SU-DHL-6 (cell line): ENCODE data around the gene SORCS2.

ENCODE experiments used
- H2AFZ ChIP-seq: fragments of 200-600 bp; sonication (generic); 2 replicates; pipeline ENCODE4 v1.6.1; 2014; ENCODE audit warnings: low read depth, mild to moderate bottlenecking, moderate library complexity, mixed read lengths, antibody characterized with exemption, low read length; ENCODE audit not compliant: severe bottlenecking
- H3F3A ChIP-seq: fragments of 200-600 bp; shearing (Covaris generic); 2 replicates; pipeline ENCODE4 v1.6.0; 2016; ENCODE audit warnings: antibody characterized with exemption, mild to moderate bottlenecking; ENCODE audit not compliant: insufficient read depth
- H3K27ac ChIP-seq: fragments of 200-600 bp; sonication (generic); 2 replicates; pipeline ENCODE4 v1.5.1; 2016; ENCODE audit warnings: low read depth, mild to moderate bottlenecking, low read length, moderate library complexity, mixed read lengths
- H3K27me3 ChIP-seq: fragments of 200-600 bp; sonication (generic), shearing (Covaris generic); 2 replicates; pipeline ENCODE4 v1.6.0; 2014; ENCODE audit warnings: mild to moderate bottlenecking, low read length
- H3K36me3 ChIP-seq: fragments of 200-600 bp; sonication (generic); 2 replicates; pipeline ENCODE4 v1.6.1; 2014; ENCODE audit warnings: mild to moderate bottlenecking, low read length, mixed read lengths
- H3K4me2 ChIP-seq: fragments of 300-600, 200-600 bp; shearing (Covaris generic), sonication (generic); 2 replicates; pipeline ENCODE4 v1.6.0; 2014; ENCODE audit warnings: low read length, low read depth, mild to moderate bottlenecking; ENCODE audit not compliant: poor library complexity, severe bottlenecking
- H3K4me3 ChIP-seq: fragments of 200-600 bp; sonication (generic); 2 replicates; pipeline ENCODE4 v1.5.1; 2014; ENCODE audit warnings: antibody characterized with exemption, low read length, mild to moderate bottlenecking, mixed read lengths; ENCODE audit not compliant: insufficient read depth, poor library complexity, severe bottlenecking
- H3K79me2 ChIP-seq: fragments of 200-600 bp; sonication (generic); 2 replicates; pipeline ENCODE4 v1.6.1; 2014; ENCODE audit warnings: mild to moderate bottlenecking, low read length, moderate library complexity; ENCODE audit not compliant: insufficient read depth
- H3K9ac ChIP-seq: fragments of 200-600 bp; sonication (generic); 2 replicates; pipeline ENCODE4 v1.7.0; 2014; ENCODE audit warnings: mild to moderate bottlenecking, low read length
- H3K9me2 ChIP-seq: fragments of 200-600 bp; sonication (generic); replicated peaks from 2 replicates; pipeline ENCODE4 v1.6.1; 2014; ENCODE audit warnings: low read length; ENCODE audit not compliant: insufficient read depth
- H3K9me3 ChIP-seq: fragments of 200-600 bp; sonication (generic); 2 replicates; pipeline ENCODE4 v1.6.1; 2014; ENCODE audit warnings: low read length, mixed read lengths; ENCODE audit not compliant: insufficient read depth
- H4K20me1 ChIP-seq: fragments of 200-600 bp; sonication (generic); 2 replicates; pipeline ENCODE4 v1.6.1; 2014; ENCODE audit warnings: low read depth, mild to moderate bottlenecking, antibody characterized with exemption, low read length, moderate library complexity, mixed read lengths
- CTCF ChIP-seq: fragments of 200-600 bp; sonication (generic); IDR thresholded peaks from one replicate; pipeline ENCODE4 v1.5.1; 2017; ENCODE audit warnings: antibody characterized with exemption, mild to moderate bottlenecking, low read length, moderate library complexity; ENCODE audit not compliant: insufficient read depth, poor library complexity, severe bottlenecking
- EZH2phosphoT487 ChIP-seq: fragments of 200-600 bp; sonication (generic), shearing (Covaris generic); conservative IDR thresholded peaks from 2 replicates; pipeline ENCODE4 v1.6.1; 2018; ENCODE audit warnings: mild to moderate bottlenecking, antibody characterized with exemption, low read length, moderate library complexity, mixed read lengths

Gene SORCS2

GRCh38 chr4:7546152-7546808 is 353.9 kb downstream of the SORCS2 start:
- Histone ChIP-seq H3K36me3 (no peaks in the 10 kb centered on the region), H3K4me3 (no peak overlapping the region), H3K79me2 (no peaks in the 10 kb centered on the region), H3F3A (no peaks in the 10 kb centered on the region), H3K27me3 (no peaks in the 10 kb centered on the region), H3K9ac (no peak overlapping the region), H4K20me1 (no peaks in the 10 kb centered on the region), H2AFZ (no peak overlapping the region), H3K9me2 (no peaks in the 10 kb centered on the region), H3K27ac (no peak overlapping the region), H3K4me2 (no peak overlapping the region), H3K9me3 (no peaks in the 10 kb centered on the region)
- TF ChIP-seq EZH2phosphoT487 (no peak), CTCF (no peak)

GRCh38 chr4:7546809-7547367 is 354.6 kb downstream of the SORCS2 start:
- no peak overlapping the region for H3K4me3 ChIP-seq
- TF ChIP-seq EZH2phosphoT487, result no peak
- no peak for TF ChIP-seq CTCF
- no peaks in the 10 kb centered on the region for H3K36me3 ChIP-seq
- H3K4me2 ChIP-seq, result no peak overlapping the region
- no peak overlapping the region for H2AFZ ChIP-seq
- H3K27ac ChIP-seq, result no peak overlapping the region
- no peaks in the 10 kb centered on the region for H3K79me2 ChIP-seq
- no peaks in the 10 kb centered on the region for H3K27me3 ChIP-seq
- H3K9me2 ChIP-seq, result no peaks in the 10 kb centered on the region
- no peaks in the 10 kb centered on the region for H4K20me1 ChIP-seq
- peaks cover under 1% of the 10 kb centered on the region; the same call in 1 of the 2 replicates for H3K9me3 ChIP-seq
- no peak overlapping the region for H3K9ac ChIP-seq
- no peaks in the 10 kb centered on the region for H3F3A ChIP-seq

GRCh38 chr4:7547368-7548040 is 355.2 kb downstream of the SORCS2 start:
- H3K36me3 ChIP-seq, result no peaks in the 10 kb centered on the region
- H3K27me3 ChIP-seq, result no peaks in the 10 kb centered on the region
- no peaks in the 10 kb centered on the region for H3K79me2 ChIP-seq
- H2AFZ ChIP-seq, result no peak overlapping the region
- H3K9me3 ChIP-seq, result peaks cover 7% of the 10 kb centered on the region; the same call in 1 of the 2 replicates
- no peak overlapping the region for H3K9ac ChIP-seq
- H3K4me2 ChIP-seq, result no peak overlapping the region
- H3K4me3 ChIP-seq, result no peak overlapping the region
- no peaks in the 10 kb centered on the region for H3K9me2 ChIP-seq
- H3F3A ChIP-seq, result no peaks in the 10 kb centered on the region
- H4K20me1 ChIP-seq, result no peaks in the 10 kb centered on the region
- no peak for TF ChIP-seq CTCF
- no peak overlapping the region for H3K27ac ChIP-seq
